ENCODE measurements around the gene FMR1NB. TPM values are rescaled to one million over a fixed set of nuclear protein-coding genes. Genes with fewer than 3 reads are reported as not detected.

Gene FMR1NB
- total and polyA plus RNA-seq, 2 of the 13 experiments (the other 11 are each of a cell fraction or from before 2014, with no cell fraction given), result not detected

GRCh38 chrX:148051973-148052372 lies 70.8 kb downstream of the FMR1NB start:
- no peaks in the 10 kb centered on the region for H3K79me2 ChIP-seq (ENCODE audit: insufficient read depth, low read length)
- no peak overlapping the region for H3K9ac ChIP-seq (ENCODE audit: insufficient read depth, low read depth, low read length)
- H3K9me3 ChIP-seq (ENCODE audit: low read length), result no peaks in the 10 kb centered on the region
- H4K20me1 ChIP-seq (ENCODE audit: insufficient read depth, low read length), result no peaks in the 10 kb centered on the region
- in situ Hi-C loops (cut with HindIII; ENCODE audit: extremely low pct_ligation_motif_present, low pct_unique_long_range_greater_than_20kb) (loop anchor here (25.0 kb wide), 1 partner anchor 1235 kb away; no protein-coding TSS in a partner anchor), intact Hi-C loops (cut with micrococcal nuclease; ENCODE audit: unreplicated experiment) (no loop called here)
- FAIRE-seq, result no peak
- no peak for DNase-seq (ENCODE audit: low spot score)
- no peak overlapping the region for H3K27ac ChIP-seq (ENCODE audit: extremely low read length, insufficient read depth, low read length)
- BruUV-seq (replicated peaks), result no TSS peak
- TF ChIP-seq ELF4 (CRISPR knock-in tag; IDR thresholded peaks at IDR 0.05; ENCODE audit: borderline replicate concordance), result no peak
- TF ChIP-seq ZNF790 (CRISPR knock-in tag; IDR thresholded peaks at IDR 0.05; ENCODE audit: borderline replicate concordance), result no peak
- TF ChIP-seq HMGA1 (CRISPR knock-in tag; conservative IDR thresholded peaks at IDR 0.05), result no peak
- no peak for TF ChIP-seq KDM1A (CRISPR knock-in tag; IDR thresholded peaks at IDR 0.05)
- no peak for TF ChIP-seq ZNF18 (CRISPR knock-in tag; IDR thresholded peaks at IDR 0.05; ENCODE audit: insufficient replicate concordance)
- TF ChIP-seq SMARCE1 (IDR thresholded peaks at IDR 0.05; ENCODE audit: borderline replicate concordance), result no peak
- H3K36me3 ChIP-seq (replicated peaks in 1 of 2; ENCODE audit: control insufficient read depth in 1 of 2, insufficient read depth in 2 of 2, low read length in 2 of 2), result no peaks in the 10 kb centered on the region
- ChIA-PET CTCF (ENCODE audit: low intra/inter-chr PET ratio, low total read pairs) (no interaction called here), POLR2A (no interaction called here)
- H2AFZ ChIP-seq (ENCODE audit: low read length), result no peak overlapping the region
- H3K27me3 ChIP-seq (ENCODE audit: control insufficient read depth in 1 of 2, insufficient read depth in 2 of 2, low read length in 2 of 2), result no peaks in the 10 kb centered on the region
- H3K4me1 ChIP-seq (ENCODE audit: insufficient read depth, low read length), result no peaks in the 10 kb centered on the region
- H3K4me2 ChIP-seq (ENCODE audit: low read depth, low read length), result no peak overlapping the region
- no peak for ATAC-seq
- no peak overlapping the region for H3K4me3 ChIP-seq (replicated peaks in 1 of 3; ENCODE audit: insufficient read depth in 1 of 3, low read depth in 2 of 3, low read length in 3 of 3)
- 58% methylated on average over 30 of the region's 35 CpGs for WGBS (ENCODE audit: low lambda C conversion rate)

- ATAC-seq (no peak), FAIRE-seq (no peak), DNase-seq (ENCODE audit: low spot score) (no peak)
- ChIA-PET CTCF (ENCODE audit: low intra/inter-chr PET ratio, low total read pairs) (no interaction called here), POLR2A (no interaction called here)
- Histone ChIP-seq H3K9me3 (ENCODE audit: low read length) (no peaks in the 10 kb centered on the region), H3K4me3 (replicated peaks in 1 of 3; ENCODE audit: insufficient read depth in 1 of 3, low read depth in 2 of 3, low read length in 3 of 3) (no peak overlapping the region), H3K27ac (ENCODE audit: extremely low read length, insufficient read depth, low read length) (no peak overlapping the region), H3K4me1 (ENCODE audit: insufficient read depth, low read length) (no peaks in the 10 kb centered on the region), H3K9ac (ENCODE audit: insufficient read depth, low read depth, low read length) (no peak overlapping the region), H4K20me1 (ENCODE audit: insufficient read depth, low read length) (no peaks in the 10 kb centered on the region), H3K36me3 (replicated peaks in 1 of 2; ENCODE audit: control insufficient read depth in 1 of 2, insufficient read depth in 2 of 2, low read length in 2 of 2) (no peaks in the 10 kb centered on the region), H2AFZ (ENCODE audit: low read length) (no peak overlapping the region), H3K27me3 (ENCODE audit: control insufficient read depth in 1 of 2, insufficient read depth in 2 of 2, low read length in 2 of 2) (no peaks in the 10 kb centered on the region), H3K4me2 (ENCODE audit: low read depth, low read length) (no peak overlapping the region), H3K79me2 (ENCODE audit: insufficient read depth, low read length) (no peaks in the 10 kb centered on the region)
- 7% methylated on average over 2 of the region's 2 CpGs for WGBS (ENCODE audit: low lambda C conversion rate)
- in situ Hi-C loops (cut with HindIII; ENCODE audit: extremely low pct_ligation_motif_present, low pct_unique_long_range_greater_than_20kb) (loop anchor here (25.0 kb wide), 1 partner anchor 1220 kb away; no protein-coding TSS in a partner anchor), intact Hi-C loops (cut with micrococcal nuclease; ENCODE audit: unreplicated experiment) (no loop called here)
- no TSS peak for BruUV-seq (replicated peaks)
- TF ChIP-seq NCOA5 (CRISPR knock-in tag; IDR thresholded peaks at IDR 0.05), result no peak
Measured at GRCh38 chrX:148067285-148067684, 86.1 kb downstream of the FMR1NB start.
